Esophagus (tissue), 2 donors: ENCODE measurements around the gene DGCR2. TPM values are rescaled to one million over a fixed set of nuclear protein-coding genes. Genes with fewer than 3 reads are reported as not detected.

Experiments
- H3K27ac ChIP-seq, 2 donors: one replicate each; pipeline ENCODE4 v1.5.1; 2013; ENCODE audit warnings: low read depth in 2 of 2, mild to moderate bottlenecking in 2 of 2, inconsistent platforms in 1 of 2, low read length in 1 of 2, moderate library complexity in 1 of 2
- H3K27me3 ChIP-seq, 2 donors: one replicate each; pipeline ENCODE4 v1.6.1; 2013; ENCODE audit warnings: low read length in 2 of 2, control low read depth in 1 of 2, mild to moderate bottlenecking in 1 of 2; ENCODE audit not compliant: insufficient read depth in 2 of 2, control insufficient read depth in 1 of 2
- H3K36me3 ChIP-seq, 2 donors: one replicate each; pipeline ENCODE4 v1.6.1; 2013; ENCODE audit warnings: low read length in 1 of 2; ENCODE audit not compliant: control insufficient read depth in 2 of 2, insufficient read depth in 2 of 2
- H3K4me1 ChIP-seq, 2 donors: one replicate each; pipeline ENCODE4 v1.6.1; 2013; ENCODE audit warnings: low read length in 1 of 2; ENCODE audit not compliant: control insufficient read depth in 2 of 2, insufficient read depth in 2 of 2
- H3K4me3 ChIP-seq, 2 donors: one replicate each; pipeline ENCODE4 v1.5.1; 2013; ENCODE audit warnings: low read length in 2 of 2, mild to moderate bottlenecking in 2 of 2, low read depth in 1 of 2, moderate library complexity in 1 of 2
- H3K9me3 ChIP-seq, 2 donors: one replicate each; pipeline ENCODE4 v1.6.1; 2013; ENCODE audit warnings: mild to moderate bottlenecking in 2 of 2, low read depth in 1 of 2, low read length in 1 of 2, moderate library complexity in 1 of 2; ENCODE audit not compliant: control insufficient read depth in 2 of 2, insufficient read depth in 1 of 2
- WGBS, 2 donors: extraction: QIAGEN DNeasy Blood & Tissue Kit; methylation state at CpG; one replicate each; pipeline ENCODE4 v1.1.7; 2013; 5-methylcytosine and 5-hydroxymethylcytosine counted together
- polyA plus RNA-seq, 2 donors: library from polyadenylated mRNA; stranded (reverse); fragments of 200-250 nt; gene quantifications; one replicate each; pipeline ENCODE4 v1.2.3, GENCODE V29; 2013
- donor health status: healthy with polysubstance abuse.
- donor health status: Bipolar disorder and iron deficiency.

DGCR2 gene
- polyA plus RNA-seq, 2 donors = 32.2 to 32.9 TPM

GRCh38 chr22:19111140-19111539 lies 11.1 kb downstream of the DGCR2 start:
- H3K27ac ChIP-seq = no peak overlapping the region
- H3K4me3 ChIP-seq = no peak overlapping the region
- peaks cover 11 to 21% of the 10 kb centered on the region in 2 donors for H3K4me1 ChIP-seq
- 86 to 90% methylated on average over 3 of the region's 3 CpGs for WGBS, 2 donors
- peaks cover 0 to 6% of the 10 kb centered on the region in 2 donors for H3K36me3 ChIP-seq
- no peaks in the 10 kb centered on the region for H3K27me3 ChIP-seq
- H3K9me3 ChIP-seq = no peaks in the 10 kb centered on the region

- Histone ChIP-seq H3K4me3 (no peak overlapping the region), H3K27me3 (no peaks in the 10 kb centered on the region), H3K4me1 (peaks cover 11 to 21% of the 10 kb centered on the region in 2 donors), H3K36me3 (peaks cover 0 to 6% of the 10 kb centered on the region in 2 donors), H3K9me3 (no peaks in the 10 kb centered on the region), H3K27ac (no peak overlapping the region)
Measured at GRCh38 chr22:19110646-19111045, 11.6 kb downstream of the DGCR2 start.

GRCh38 chr22:19110064-19110458 lies 12.2 kb downstream of the DGCR2 start:
- peak overlapping the region; percentile 75 to 87 for H3K27ac ChIP-seq

GRCh38 chr22:19109198-19110063 lies 12.8 kb downstream of the DGCR2 start:
- 43 to 45% methylated on average over 7 of the region's 7 CpGs for WGBS, 2 donors
- Histone ChIP-seq H3K9me3 (no peaks in the 10 kb centered on the region), H3K4me3 (no peak overlapping the region), H3K36me3 (no peaks in the 10 kb centered on the region), H3K27ac (peak overlapping the region; percentile 75 to 87), H3K27me3 (no peaks in the 10 kb centered on the region), H3K4me1 (peaks cover 11 to 12% of the 10 kb centered on the region in 2 donors)

More at GRCh38 chr22:19110064-19110458, 12.2 kb downstream of the DGCR2 start:
- Histone ChIP-seq H3K4me1 (peaks cover 8 to 18% of the 10 kb centered on the region in 2 donors), H3K4me3 (no peak overlapping the region), H3K27me3 (no peaks in the 10 kb centered on the region), H3K9me3 (no peaks in the 10 kb centered on the region), H3K36me3 (peaks cover 0 to 1% of the 10 kb centered on the region in 2 donors)
- WGBS, 2 donors = 29 to 56% methylated on average over 4 of the region's 4 CpGs

GRCh38 chr22:19108807-19109197 lies 13.4 kb downstream of the DGCR2 start:
- peaks cover 12% of the 10 kb centered on the region in 2 donors for H3K4me1 ChIP-seq
- H3K4me3 ChIP-seq = no peak overlapping the region
- H3K27ac ChIP-seq = peak overlapping the region; percentile 38 to 55
- WGBS, 2 donors = 62 to 66% methylated on average over 3 of the region's 3 CpGs
- no peaks in the 10 kb centered on the region for H3K27me3 ChIP-seq
- no peaks in the 10 kb centered on the region for H3K36me3 ChIP-seq
- H3K9me3 ChIP-seq = no peaks in the 10 kb centered on the region

- H3K4me1 ChIP-seq = peaks cover 12% of the 10 kb centered on the region in 2 donors
- WGBS, 2 donors = 70 to 79% methylated on average over 8 of the region's 8 CpGs
- no peaks in the 10 kb centered on the region for H3K9me3 ChIP-seq
- H3K4me3 ChIP-seq = no peak overlapping the region
- H3K27ac ChIP-seq = no peak overlapping the region
- H3K36me3 ChIP-seq = no peaks in the 10 kb centered on the region
- H3K27me3 ChIP-seq = no peaks in the 10 kb centered on the region
Measured at GRCh38 chr22:19107730-19108074, 14.5 kb downstream of the DGCR2 start.

- Histone ChIP-seq H3K27ac (peak overlapping the region in 1 of 2 donors; percentile 30), H3K9me3 (no peaks in the 10 kb centered on the region), H3K36me3 (no peaks in the 10 kb centered on the region), H3K4me1 (peaks cover 12% of the 10 kb centered on the region in 2 donors), H3K4me3 (no peak overlapping the region), H3K27me3 (no peaks in the 10 kb centered on the region)
- WGBS, 2 donors = 68% methylated on average over 3 of the region's 3 CpGs
Measured at GRCh38 chr22:19106886-19107729, 15.1 kb downstream of the DGCR2 start.

- peaks cover 12% of the 10 kb centered on the region in 2 donors for H3K4me1 ChIP-seq
Measured at GRCh38 chr22:19105867-19106802, 16.1 kb downstream of the DGCR2 start.

GRCh38 chr22:19105456-19105855 lies 16.8 kb downstream of the DGCR2 start:
- Histone ChIP-seq H3K36me3 (no peaks in the 10 kb centered on the region), H3K27me3 (no peaks in the 10 kb centered on the region), H3K4me3 (no peak overlapping the region), H3K4me1 (peaks cover 12% of the 10 kb centered on the region in 2 donors), H3K27ac (no peak overlapping the region), H3K9me3 (no peaks in the 10 kb centered on the region)
- WGBS, 2 donors = 96 to 97% methylated on average over 8 of the region's 8 CpGs

More at GRCh38 chr22:19105867-19106802, 16.1 kb downstream of the DGCR2 start:
- WGBS, 2 donors = 57 to 61% methylated on average over 18 of the region's 18 CpGs
- H3K27ac ChIP-seq = peak overlapping the region in 1 of 2 donors; percentile 3
- H3K9me3 ChIP-seq = no peaks in the 10 kb centered on the region
- no peak overlapping the region for H3K4me3 ChIP-seq
- H3K36me3 ChIP-seq = no peaks in the 10 kb centered on the region
- no peaks in the 10 kb centered on the region for H3K27me3 ChIP-seq
